Liver (tissue), 9 donors: ENCODE measurements around the gene FAM83C. TPM values are rescaled to one million over a fixed set of nuclear protein-coding genes. Genes with fewer than 3 reads are reported as not detected.
A peak's percentile ranks its signal among the peaks of the same experiment; 100 is the strongest.

Experiments used
- DNase-seq: peaks from one replicate; pipeline ENCODE4 v3.0.0-alpha.2; 2017; ENCODE audit warnings: low spot score
- H3K27ac ChIP-seq, 2 donors: one replicate each; pipeline ENCODE4 v1.7.0; 2013; ENCODE audit warnings: inconsistent platforms in 2 of 2, low read length in 2 of 2, control low read depth in 1 of 2, low read depth in 1 of 2, mild to moderate bottlenecking in 1 of 2
- H3K27me3 ChIP-seq, 4 donors: one replicate each; pipeline versions ENCODE4 v1.6.1 to v1.7.0; 2013; ENCODE audit warnings: low read length in 3 of 4, inconsistent platforms in 1 of 4, mild to moderate bottlenecking in 1 of 4, moderate library complexity in 1 of 4; ENCODE audit not compliant: control insufficient read depth in 4 of 4, insufficient read depth in 4 of 4
- H3K36me3 ChIP-seq, 4 donors: one replicate each; pipeline versions ENCODE4 v1.6.1 to v1.7.0; 2013; ENCODE audit warnings: low read length in 3 of 4, mild to moderate bottlenecking in 3 of 4, low read depth in 1 of 4, moderate library complexity in 1 of 4; ENCODE audit not compliant: control insufficient read depth in 4 of 4, insufficient read depth in 3 of 4
- H3K4me1 ChIP-seq, 4 donors: one replicate each; pipeline versions ENCODE4 v1.6.1 to v1.7.0; 2013; ENCODE audit warnings: low read length in 3 of 4, mild to moderate bottlenecking in 3 of 4, moderate library complexity in 1 of 4; ENCODE audit not compliant: control insufficient read depth in 4 of 4, insufficient read depth in 4 of 4
- H3K4me3 ChIP-seq, 3 donors: one replicate each; pipeline versions ENCODE4 v1.6.1 to v1.7.0; 2013; ENCODE audit warnings: low read length in 3 of 3, control low read depth in 1 of 3, low read depth in 1 of 3, mild to moderate bottlenecking in 1 of 3
- H3K9ac ChIP-seq, 2 donors: one replicate each; pipeline ENCODE4 v1.7.0; 2013; ENCODE audit warnings: low read length in 2 of 2, mild to moderate bottlenecking in 2 of 2, moderate library complexity in 2 of 2, control low read depth in 1 of 2, low read depth in 1 of 2
- H3K9me3 ChIP-seq, 4 donors: one replicate each; pipeline versions ENCODE4 v1.6.1 to v1.7.0; 2013; ENCODE audit warnings: low read length in 3 of 4; ENCODE audit not compliant: control insufficient read depth in 4 of 4
- EGR1 ChIP-seq, 2 donors: IDR thresholded peaks; 2 replicates each; pipeline ENCODE4 v1.6.1; 2016 to 2018; ENCODE audit warnings: antibody characterized with exemption in 2 of 2, low read depth in 2 of 2
- FOXA1 ChIP-seq: IDR thresholded peaks from 2 replicates; pipeline ENCODE4 v1.6.1; 2016; ENCODE audit warnings: antibody characterized with exemption
- FOXA2 ChIP-seq: IDR thresholded peaks from 2 replicates; pipeline ENCODE4 v1.6.1; 2016; ENCODE audit warnings: antibody characterized with exemption
- GABPA ChIP-seq, 2 donors: IDR thresholded peaks in 1 of 2; conservative IDR thresholded peaks in 1 of 2; 2 replicates each; pipeline ENCODE4 v1.6.1; 2016; ENCODE audit warnings: antibody characterized with exemption in 2 of 2, mild to moderate bottlenecking in 1 of 2, moderate library complexity in 1 of 2
- HNF4A ChIP-seq, 2 donors: conservative IDR thresholded peaks; 2 replicates each; pipeline ENCODE4 v1.6.1; 2016; ENCODE audit warnings: antibody characterized with exemption in 2 of 2, mild to moderate bottlenecking in 2 of 2
- HNF4G ChIP-seq: IDR thresholded peaks from 2 replicates; pipeline ENCODE4 v1.6.1; 2016; ENCODE audit warnings: antibody characterized with exemption
- JUND ChIP-seq, 2 donors: IDR thresholded peaks; 2 replicates each; pipeline ENCODE4 v1.6.1; 2016; ENCODE audit warnings: antibody characterized with exemption in 2 of 2
- NR2F2 ChIP-seq: IDR thresholded peaks from 2 replicates; pipeline ENCODE4 v1.6.1; 2016; ENCODE audit warnings: antibody characterized with exemption
- RAD21 ChIP-seq, 2 donors: IDR thresholded peaks; 2 replicates each; pipeline ENCODE4 v1.6.1; 2016; ENCODE audit warnings: antibody characterized with exemption in 2 of 2, mild to moderate bottlenecking in 2 of 2
- RXRA ChIP-seq, 2 donors: IDR thresholded peaks; 2 replicates each; pipeline ENCODE4 v1.6.1; 2017 to 2018; ENCODE audit warnings: antibody characterized with exemption in 2 of 2, mild to moderate bottlenecking in 1 of 2
- SP1 ChIP-seq: IDR thresholded peaks from 2 replicates; pipeline ENCODE4 v1.6.1; 2018; ENCODE audit warnings: antibody characterized with exemption, mild to moderate bottlenecking
- TAF1 ChIP-seq: conservative IDR thresholded peaks from 2 replicates; pipeline ENCODE4 v1.6.1; 2016; ENCODE audit warnings: antibody characterized with exemption, mild to moderate bottlenecking
- YY1 ChIP-seq: IDR thresholded peaks from 2 replicates; pipeline ENCODE4 v1.6.1; 2016; ENCODE audit warnings: antibody characterized with exemption, mild to moderate bottlenecking
- WGBS: extraction: QIAGEN DNeasy Blood & Tissue Kit; methylation state at CpG from one replicate; pipeline ENCODE4 v1.1.7; 2013; 5-methylcytosine and 5-hydroxymethylcytosine counted together
- polyA plus RNA-seq, 2 donors: library from polyadenylated mRNA; stranded (reverse) in 1 of 2; unstranded in 1 of 2; fragments of 200-250 nt in 1 of 2; fragments of >200 nt in 1 of 2; fragmentation: Nextera tagmentation in 1 of 2; extraction: Ambion mirVana in 1 of 2; gene quantifications; one replicate each; pipeline versions ENCODE4 v1.2.1 to v1.2.3, GENCODE V29; 2013 to 2015
- total RNA-seq, 2 donors: library from RNA; depleted of rRNA; stranded (reverse); fragments of >200 nt; gene quantifications; one replicate each; pipeline ENCODE4 v1.2.3, GENCODE V29; 2014
- TF ChIP-seq, protein P1 (sequence below): fragments of 150-350 bp; IDR thresholded peaks from 2 replicates; pipeline ENCODE4 v1.5.1; 2017; ENCODE audit warnings: improper control_type of control experiment, low read depth, low read length; ENCODE audit not compliant: missing input control
- TF ChIP-seq, protein P2 (sequence below): IDR thresholded peaks from 2 replicates; pipeline ENCODE4 v1.6.1; 2016; ENCODE audit warnings: antibody characterized with exemption
- TF ChIP-seq, protein P3 (sequence below): IDR thresholded peaks from 2 replicates; pipeline ENCODE4 v1.6.1; 2016; ENCODE audit warnings: antibody characterized with exemption
- TF ChIP-seq, protein P4 (sequence below): IDR thresholded peaks from 2 replicates; pipeline ENCODE4 v1.6.1; 2016; ENCODE audit warnings: antibody characterized with exemption
- donor health status: healthy.
- donor health status: healthy.
- donor health status: healthy.
- donor health status: healthy.
- donor health status: healthy.

FAM83C gene
- total and polyA plus RNA-seq, 4 donors = 0.05 TPM; not detected in 3

DNA sequence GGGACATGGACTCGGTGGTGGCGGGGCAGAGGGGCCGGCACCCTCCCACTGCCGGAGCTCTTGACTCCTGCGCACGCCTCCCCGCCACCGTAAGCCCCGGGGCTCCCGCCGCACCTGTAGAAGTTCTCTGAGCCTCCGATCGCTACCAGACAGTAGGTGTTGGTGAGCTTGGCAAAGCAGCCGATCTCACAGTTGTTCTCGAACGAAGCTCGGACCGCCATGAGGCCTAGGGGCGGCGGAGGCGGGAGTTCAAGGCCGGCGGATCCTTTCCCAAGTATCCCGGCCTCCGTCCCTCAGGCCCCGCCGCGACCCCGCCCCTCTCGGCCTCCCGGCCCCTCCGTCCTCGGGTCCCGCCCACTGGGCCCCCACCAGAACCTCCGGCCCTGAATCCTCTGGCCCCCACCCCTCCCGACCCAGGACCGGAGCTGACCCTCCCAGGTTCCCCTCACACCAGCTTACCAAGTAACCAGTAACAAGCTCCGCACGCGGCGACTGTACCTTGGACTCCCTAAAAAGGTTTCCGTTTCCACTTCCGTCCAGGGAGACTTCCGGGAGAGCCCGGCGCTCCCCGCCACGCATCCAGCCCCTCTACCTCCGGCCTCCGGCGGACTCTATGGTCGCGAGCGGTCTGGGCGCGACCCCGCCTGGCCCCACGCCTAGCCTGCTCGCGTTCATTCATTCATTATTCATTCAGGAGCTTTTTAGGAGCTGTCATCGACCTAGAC is 7.8 kb downstream of the FAM83C start, which contains the start of gene EIF6 (continued):
- TF ChIP-seq, protein P1, sequence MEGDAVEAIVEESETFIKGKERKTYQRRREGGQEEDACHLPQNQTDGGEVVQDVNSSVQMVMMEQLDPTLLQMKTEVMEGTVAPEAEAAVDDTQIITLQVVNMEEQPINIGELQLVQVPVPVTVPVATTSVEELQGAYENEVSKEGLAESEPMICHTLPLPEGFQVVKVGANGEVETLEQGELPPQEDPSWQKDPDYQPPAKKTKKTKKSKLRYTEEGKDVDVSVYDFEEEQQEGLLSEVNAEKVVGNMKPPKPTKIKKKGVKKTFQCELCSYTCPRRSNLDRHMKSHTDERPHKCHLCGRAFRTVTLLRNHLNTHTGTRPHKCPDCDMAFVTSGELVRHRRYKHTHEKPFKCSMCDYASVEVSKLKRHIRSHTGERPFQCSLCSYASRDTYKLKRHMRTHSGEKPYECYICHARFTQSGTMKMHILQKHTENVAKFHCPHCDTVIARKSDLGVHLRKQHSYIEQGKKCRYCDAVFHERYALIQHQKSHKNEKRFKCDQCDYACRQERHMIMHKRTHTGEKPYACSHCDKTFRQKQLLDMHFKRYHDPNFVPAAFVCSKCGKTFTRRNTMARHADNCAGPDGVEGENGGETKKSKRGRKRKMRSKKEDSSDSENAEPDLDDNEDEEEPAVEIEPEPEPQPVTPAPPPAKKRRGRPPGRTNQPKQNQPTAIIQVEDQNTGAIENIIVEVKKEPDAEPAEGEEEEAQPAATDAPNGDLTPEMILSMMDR = no peak
- peak; percentile 80 to 94 for TF ChIP-seq GABPA (IDR thresholded peaks at IDR 0.05 in 1 of 2, conservative IDR thresholded peaks at IDR 0.05 in 1 of 2)
- TF ChIP-seq NR2F2 = peak; percentile 49
- peak; percentile 77 to 88 for TF ChIP-seq EGR1 (IDR thresholded peaks at IDR 0.05; ENCODE audit: low read depth in 2 of 2)
- no peak for TF ChIP-seq JUND (IDR thresholded peaks at IDR 0.05)
- TF ChIP-seq, protein P2, sequence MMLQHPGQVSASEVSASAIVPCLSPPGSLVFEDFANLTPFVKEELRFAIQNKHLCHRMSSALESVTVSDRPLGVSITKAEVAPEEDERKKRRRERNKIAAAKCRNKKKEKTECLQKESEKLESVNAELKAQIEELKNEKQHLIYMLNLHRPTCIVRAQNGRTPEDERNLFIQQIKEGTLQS = no peak
- no peak for TF ChIP-seq FOXA1
- TF ChIP-seq YY1 = peak; percentile 73
- peak; percentile 78 to 86 for TF ChIP-seq HNF4A (conservative IDR thresholded peaks at IDR 0.05)

DNA sequence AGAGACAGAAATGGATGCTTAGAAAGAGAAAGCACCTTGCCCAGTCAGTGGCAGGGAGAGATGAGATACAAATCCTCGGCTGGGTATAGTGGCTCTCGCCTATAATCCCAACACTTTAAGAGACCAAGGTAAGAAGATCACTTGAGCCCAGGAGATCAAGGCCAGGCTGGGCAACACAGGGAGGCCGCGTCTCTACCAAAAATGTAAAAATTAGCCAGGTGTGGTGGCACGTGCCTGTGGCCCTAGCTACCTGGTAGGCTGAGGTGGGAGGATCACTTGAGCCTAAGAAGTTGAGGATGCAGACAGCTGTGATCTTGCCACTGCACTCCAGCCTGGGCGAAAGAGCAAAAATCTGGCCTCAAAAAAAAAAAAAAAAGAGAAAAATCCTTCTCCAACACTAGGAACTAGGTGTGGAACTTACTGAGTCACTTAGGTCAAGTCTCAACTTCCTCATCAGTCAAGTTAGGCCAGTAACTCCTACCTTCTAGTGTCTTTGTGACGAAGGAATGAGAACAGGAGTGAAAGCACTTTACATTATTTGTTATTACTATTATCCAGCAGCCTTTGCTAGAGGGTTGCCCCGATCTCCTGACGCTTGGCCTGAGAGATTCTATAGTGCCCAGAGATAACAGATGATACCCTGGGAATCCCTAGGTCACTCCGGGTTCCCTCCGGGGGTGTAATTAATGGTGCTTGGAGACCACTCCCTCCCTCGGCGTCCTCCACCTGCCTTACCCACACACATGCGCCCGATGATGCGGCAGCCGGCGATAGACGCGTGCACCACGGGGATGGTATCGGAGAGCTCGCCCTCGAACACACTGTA is 8.6 kb downstream of the FAM83C start:
- no peaks in the 10 kb centered on the region for H3K27me3 ChIP-seq
- WGBS = 17% methylated on average over 24 of the region's 24 CpGs
- peak overlapping the region; percentile 70 to 72 for H3K27ac ChIP-seq
- peaks cover 13 to 23% (median 21%) of the 10 kb centered on the region in 4 donors for H3K36me3 ChIP-seq
- H3K9me3 ChIP-seq = no peaks in the 10 kb centered on the region
- no peak for DNase-seq
- peak overlapping the region; percentile 40 to 87 for H3K9ac ChIP-seq
- TF ChIP-seq RAD21 (IDR thresholded peaks at IDR 0.05) (no peak), TAF1 (no peak)
- peaks cover 8 to 31% (median 27%) of the 10 kb centered on the region in 4 donors for H3K4me1 ChIP-seq
- peak overlapping the region; percentile 78 to 99 (median 87) for H3K4me3 ChIP-seq

DNA sequence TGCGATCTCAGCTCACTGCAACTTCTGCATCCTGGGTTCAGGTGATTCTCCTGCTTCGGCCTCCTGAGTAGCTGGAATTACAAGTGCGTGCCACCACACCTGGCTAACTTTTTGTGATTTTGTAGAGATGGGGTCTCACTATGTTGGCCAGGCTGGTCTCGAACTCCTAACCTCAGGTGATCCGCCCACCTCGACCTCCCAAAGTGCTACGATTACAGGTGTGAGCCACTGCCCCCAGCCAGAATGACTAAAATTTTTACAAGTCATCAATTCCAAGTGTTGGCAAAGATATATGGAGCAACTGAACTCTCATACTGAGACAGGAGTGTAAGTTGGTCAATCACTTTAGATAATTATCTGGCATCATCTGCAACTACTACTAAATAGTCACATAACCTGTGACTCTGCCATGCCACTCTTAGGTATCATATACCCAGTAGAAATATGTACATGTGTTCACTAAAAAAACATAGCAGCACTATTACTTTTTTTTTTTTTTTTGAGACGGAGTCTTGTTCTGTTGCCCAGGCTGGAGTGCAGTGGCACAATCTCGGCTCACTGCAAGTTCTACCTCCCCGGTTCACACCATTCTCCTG is 10.6 kb downstream of the FAM83C start:
- peaks cover 13 to 24% (median 22%) of the 10 kb centered on the region in 4 donors for H3K36me3 ChIP-seq
- TF ChIP-seq GABPA (IDR thresholded peaks at IDR 0.05 in 1 of 2, conservative IDR thresholded peaks at IDR 0.05 in 1 of 2) = no peak
- TF ChIP-seq NR2F2 = no peak
- TF ChIP-seq, protein P3, sequence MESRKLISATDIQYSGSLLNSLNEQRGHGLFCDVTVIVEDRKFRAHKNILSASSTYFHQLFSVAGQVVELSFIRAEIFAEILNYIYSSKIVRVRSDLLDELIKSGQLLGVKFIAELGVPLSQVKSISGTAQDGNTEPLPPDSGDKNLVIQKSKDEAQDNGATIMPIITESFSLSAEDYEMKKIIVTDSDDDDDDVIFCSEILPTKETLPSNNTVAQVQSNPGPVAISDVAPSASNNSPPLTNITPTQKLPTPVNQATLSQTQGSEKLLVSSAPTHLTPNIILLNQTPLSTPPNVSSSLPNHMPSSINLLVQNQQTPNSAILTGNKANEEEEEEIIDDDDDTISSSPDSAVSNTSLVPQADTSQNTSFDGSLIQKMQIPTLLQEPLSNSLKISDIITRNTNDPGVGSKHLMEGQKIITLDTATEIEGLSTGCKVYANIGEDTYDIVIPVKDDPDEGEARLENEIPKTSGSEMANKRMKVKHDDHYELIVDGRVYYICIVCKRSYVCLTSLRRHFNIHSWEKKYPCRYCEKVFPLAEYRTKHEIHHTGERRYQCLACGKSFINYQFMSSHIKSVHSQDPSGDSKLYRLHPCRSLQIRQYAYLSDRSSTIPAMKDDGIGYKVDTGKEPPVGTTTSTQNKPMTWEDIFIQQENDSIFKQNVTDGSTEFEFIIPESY = no peak
- TF ChIP-seq, protein P4, sequence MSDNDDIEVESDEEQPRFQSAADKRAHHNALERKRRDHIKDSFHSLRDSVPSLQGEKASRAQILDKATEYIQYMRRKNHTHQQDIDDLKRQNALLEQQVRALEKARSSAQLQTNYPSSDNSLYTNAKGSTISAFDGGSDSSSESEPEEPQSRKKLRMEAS = no peak
- TF ChIP-seq, protein P2 = no peak
- no peak for TF ChIP-seq TAF1
- no peak for TF ChIP-seq RXRA (IDR thresholded peaks at IDR 0.05)
- TF ChIP-seq SP1 = no peak
- TF ChIP-seq FOXA2 = no peak
- no peak for TF ChIP-seq RAD21 (IDR thresholded peaks at IDR 0.05)
- no peak for TF ChIP-seq JUND (IDR thresholded peaks at IDR 0.05)
- TF ChIP-seq FOXA1 = no peak
- TF ChIP-seq HNF4A (conservative IDR thresholded peaks at IDR 0.05) = no peak
- TF ChIP-seq HNF4G = no peak
- no peak overlapping the region for H3K27ac ChIP-seq
- 98% methylated on average over 10 of the region's 10 CpGs for WGBS
- no peaks in the 10 kb centered on the region for H3K27me3 ChIP-seq
- peaks cover 5 to 35% (median 30%) of the 10 kb centered on the region in 4 donors for H3K4me1 ChIP-seq
- H3K4me3 ChIP-seq = no peak overlapping the region
- H3K9me3 ChIP-seq = no peaks in the 10 kb centered on the region
- DNase-seq = no peak
- H3K9ac ChIP-seq = no peak overlapping the region
